ENCODE data around the gene PLCB1.
"Not testable (repeated sequence)": the region's sequence is repeated elsewhere in the genome, so short reads cannot be mapped to it uniquely, and the experiment has no call there.

The PLCB1 gene

GRCh38 chr20:8834851-8835250 lies 702.8 kb downstream of the PLCB1 start:
- DNase-seq (ENCODE audit: low read depth) = no peak

GRCh38 chr20:8837396-8837795 lies 705.3 kb downstream of the PLCB1 start:
- DNase-seq (ENCODE audit: low read depth) = peak; percentile 45

GRCh38 chr20:8842525-8842924 lies 710.5 kb downstream of the PLCB1 start:
- DNase-seq (ENCODE audit: low read depth) = no peak

DNA sequence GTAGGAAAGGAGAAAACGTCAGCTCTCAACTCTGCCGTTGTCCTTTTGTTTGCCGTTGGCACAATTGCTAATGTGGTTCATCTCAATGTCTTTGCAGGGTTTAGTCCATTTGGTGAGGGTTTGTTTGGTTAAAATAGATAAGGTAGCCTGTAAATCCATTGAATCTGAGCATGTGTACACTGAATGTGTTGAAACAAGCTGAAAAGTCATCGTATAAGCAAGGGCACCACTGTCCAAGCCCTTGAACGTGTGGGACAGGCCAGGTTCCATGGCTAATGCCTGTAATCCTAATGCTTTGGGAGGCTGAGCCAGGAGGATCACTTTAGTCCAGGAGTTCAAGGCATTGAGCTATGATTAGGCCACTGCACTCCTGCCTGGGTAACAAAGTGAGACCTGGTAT lies 712.1 kb downstream of the PLCB1 start:
- DNase-seq (ENCODE audit: low read depth) = no peak

- no peak for DNase-seq (ENCODE audit: low read depth)
Observed at GRCh38 chr20:8849990-8850389, 717.9 kb downstream of the PLCB1 start.

DNA sequence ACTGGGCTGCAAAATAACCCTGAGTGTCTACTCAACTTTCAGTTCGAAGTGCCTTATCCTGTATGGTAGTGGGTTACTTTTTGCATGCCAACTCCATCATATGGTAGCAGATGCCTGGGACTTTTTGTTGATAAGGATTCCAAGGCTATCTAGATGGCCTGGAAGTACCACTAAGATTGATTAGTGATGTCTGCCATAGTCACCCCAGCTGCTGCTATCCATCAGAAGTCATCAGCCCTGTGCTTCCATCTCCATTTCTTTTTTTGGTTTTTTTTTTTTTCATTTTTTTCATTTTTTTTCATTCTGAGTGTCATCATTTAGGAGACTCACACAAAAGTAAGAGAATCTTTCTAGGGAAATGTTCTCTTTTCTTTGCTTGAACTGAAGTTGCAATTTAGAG lies 719.4 kb downstream of the PLCB1 start:
- no peak for DNase-seq (ENCODE audit: low read depth)

DNA sequence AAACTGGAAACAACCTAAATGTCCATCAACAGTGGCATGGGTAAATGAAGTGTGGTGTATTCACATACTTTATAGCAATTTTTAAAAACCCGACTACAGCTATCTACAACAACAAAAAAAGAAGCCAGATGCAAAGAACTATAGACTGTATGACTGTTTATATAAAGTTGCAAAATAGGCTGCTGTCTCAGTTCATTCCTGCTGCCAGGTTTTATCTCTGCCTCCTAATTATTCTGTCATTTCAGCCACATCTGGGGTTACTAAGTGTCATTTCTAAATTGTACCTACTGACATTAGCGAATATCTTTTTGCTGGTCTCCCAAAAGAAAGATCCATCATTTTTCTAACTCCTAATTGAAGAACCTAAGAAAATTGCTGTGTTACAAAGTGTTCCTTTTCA lies 719.9 kb downstream of the PLCB1 start:
- DNase-seq (ENCODE audit: low read depth) = not testable (repeated sequence)

GRCh38 chr20:8853211-8853610 lies 721.1 kb downstream of the PLCB1 start:
- DNase-seq (ENCODE audit: low read depth) = not testable (repeated sequence)

DNA sequence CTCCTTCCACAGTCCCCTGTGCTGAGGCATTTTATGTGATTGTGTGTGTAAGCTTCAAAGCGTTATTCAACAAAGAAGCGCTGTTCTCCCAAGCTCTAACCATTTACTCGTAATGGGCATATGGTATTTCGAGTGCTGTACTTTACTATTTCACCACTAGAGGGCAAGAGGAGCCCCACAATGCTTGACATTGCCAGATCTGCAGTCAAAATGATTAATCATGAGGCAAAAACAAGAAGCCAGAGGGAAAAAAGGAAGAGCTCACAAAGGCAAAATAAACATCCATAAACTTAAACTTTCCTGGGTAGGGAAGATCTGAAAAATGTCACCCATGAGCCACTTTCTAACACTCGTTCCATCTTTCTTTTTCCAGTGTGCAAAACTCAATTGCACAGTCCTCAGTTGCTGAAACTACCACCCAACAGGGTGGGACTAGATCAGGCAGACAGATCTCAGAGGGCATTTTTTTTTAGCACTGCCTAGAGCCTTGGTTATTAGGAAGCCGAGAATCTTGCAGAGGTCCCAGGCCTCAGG lies 721.8 kb downstream of the PLCB1 start:
- DNase-seq (ENCODE audit: low read depth) = peak; percentile 74

GRCh38 chr20:8854571-8854970 lies 722.5 kb downstream of the PLCB1 start:
- no peak for DNase-seq (ENCODE audit: low read depth)

DNA sequence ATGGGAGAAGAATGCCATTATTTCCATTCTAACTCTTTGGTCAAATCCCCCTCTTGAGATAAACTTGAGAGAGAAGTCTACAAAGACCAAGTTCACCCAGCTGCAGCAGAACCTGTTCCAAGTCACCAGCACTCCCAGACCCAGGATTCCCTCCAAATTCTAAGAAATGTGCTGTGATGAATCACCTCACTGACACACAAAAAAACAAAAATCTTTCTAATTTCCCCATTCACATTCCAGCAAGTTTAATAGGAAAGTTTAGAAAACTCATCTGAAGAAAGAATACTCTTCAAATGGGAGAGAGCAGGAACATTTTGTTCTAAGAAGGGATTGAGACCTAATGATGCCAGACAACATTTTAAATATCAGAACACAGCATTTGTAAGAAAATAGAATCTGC lies 723.2 kb downstream of the PLCB1 start:
- peak; percentile 45 for DNase-seq (ENCODE audit: low read depth)

DNA sequence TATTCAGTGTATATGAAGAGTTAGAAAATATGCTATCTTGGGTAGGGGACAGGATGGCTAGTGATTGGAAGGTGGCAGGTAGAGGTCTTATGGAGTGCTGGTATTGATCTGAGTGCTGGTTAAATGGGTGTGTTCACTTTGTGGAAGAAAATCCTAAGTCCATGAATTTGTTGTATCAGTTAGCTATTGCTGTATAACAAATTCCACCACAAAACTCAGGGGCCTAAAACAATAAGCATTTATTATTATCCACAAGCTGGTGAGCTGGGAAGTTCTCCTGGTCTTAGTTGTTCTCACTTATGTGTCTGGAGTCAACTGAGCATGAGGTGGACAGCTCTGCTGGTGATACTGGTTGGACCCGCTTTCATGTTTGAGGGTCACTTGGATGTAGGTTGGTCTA lies 724.6 kb downstream of the PLCB1 start:
- no peak for DNase-seq (ENCODE audit: low read depth)

DNA sequence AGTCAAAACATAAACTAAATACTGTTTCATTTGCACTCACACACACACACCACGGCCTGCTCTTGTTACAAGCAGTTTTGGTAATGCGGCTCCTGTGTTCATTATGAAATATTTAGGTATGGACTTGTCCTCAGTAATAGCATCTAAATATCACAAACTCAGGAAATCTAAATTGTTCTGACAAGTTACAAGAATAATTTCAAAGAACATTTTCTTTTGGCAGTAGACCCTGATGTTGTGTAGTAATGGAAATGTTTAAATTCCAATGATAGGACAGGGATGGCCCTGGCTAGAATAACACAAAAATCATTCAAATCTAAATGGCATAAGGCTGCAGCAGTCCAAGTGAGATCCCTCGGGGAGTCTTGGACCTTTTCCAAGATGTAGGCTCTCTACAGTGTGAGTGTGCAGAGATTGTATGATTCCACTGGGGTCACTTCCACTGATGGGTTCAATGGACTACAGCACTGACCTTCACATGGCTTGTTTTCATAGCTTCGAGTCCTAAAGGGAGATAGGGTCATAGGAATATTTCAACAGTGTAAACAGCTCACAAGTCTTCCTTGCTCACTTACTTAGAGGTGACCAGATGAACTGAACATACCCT lies 726.2 kb downstream of the PLCB1 start:
- DNase-seq (ENCODE audit: low read depth) = no peak

GRCh38 chr20:8860011-8860495 lies 728.0 kb downstream of the PLCB1 start:
- peak; percentile 81 for DNase-seq (ENCODE audit: low read depth)

- DNase-seq (ENCODE audit: low read depth) = no peak
Observed at GRCh38 chr20:8862092-8862491, 730.0 kb downstream of the PLCB1 start.

DNA sequence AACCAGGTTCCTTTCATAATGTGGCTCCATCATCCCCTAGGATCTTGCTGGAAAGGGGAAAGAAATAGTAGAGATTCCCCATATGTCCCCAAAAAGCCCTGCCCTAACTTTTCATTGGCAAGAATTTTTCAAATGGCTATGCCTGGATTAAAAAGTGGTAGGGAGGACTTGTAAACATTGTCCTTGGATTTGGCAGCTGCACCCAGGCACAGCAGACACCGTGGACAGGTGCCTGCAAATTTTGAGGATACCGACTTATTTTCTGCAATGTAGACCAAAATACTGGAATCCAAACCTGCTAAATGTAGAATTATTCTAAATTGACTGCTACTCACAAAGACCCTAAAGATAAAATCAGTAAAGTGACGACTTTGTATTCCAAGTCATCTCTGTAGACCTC lies 733.6 kb downstream of the PLCB1 start:
- no peak for DNase-seq (ENCODE audit: low read depth)

GRCh38 chr20:8867038-8867740 lies 735.1 kb downstream of the PLCB1 start:
- no peak for DNase-seq (ENCODE audit: low read depth)

GRCh38 chr20:8870652-8871051 lies 738.6 kb downstream of the PLCB1 start:
- DNase-seq (ENCODE audit: low read depth) = no peak

DNA sequence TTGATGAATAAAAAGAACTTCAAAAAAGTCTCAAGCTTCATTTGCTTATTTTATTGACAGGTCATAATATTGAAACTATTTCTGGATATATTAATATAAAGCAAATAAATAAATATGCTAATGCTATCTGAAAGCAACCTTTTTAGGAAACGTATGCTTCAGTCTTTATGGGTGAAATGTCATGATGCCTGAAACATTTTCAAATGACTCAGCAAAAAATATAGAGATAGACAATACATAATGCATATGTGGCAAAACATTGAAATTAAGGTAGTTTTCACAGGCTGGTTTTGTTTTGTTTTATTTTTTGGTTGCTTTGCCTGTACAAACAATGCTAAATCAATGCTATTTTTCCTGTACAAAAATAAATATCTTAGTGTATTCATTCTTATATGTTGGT lies 742.4 kb downstream of the PLCB1 start:
- no peak for DNase-seq (ENCODE audit: low read depth)

GRCh38 chr20:8875586-8875985 lies 743.5 kb downstream of the PLCB1 start:
- no peak for DNase-seq (ENCODE audit: low read depth)

GRCh38 chr20:8876366-8876765 lies 744.3 kb downstream of the PLCB1 start:
- no peak for DNase-seq (ENCODE audit: low read depth)

DNA sequence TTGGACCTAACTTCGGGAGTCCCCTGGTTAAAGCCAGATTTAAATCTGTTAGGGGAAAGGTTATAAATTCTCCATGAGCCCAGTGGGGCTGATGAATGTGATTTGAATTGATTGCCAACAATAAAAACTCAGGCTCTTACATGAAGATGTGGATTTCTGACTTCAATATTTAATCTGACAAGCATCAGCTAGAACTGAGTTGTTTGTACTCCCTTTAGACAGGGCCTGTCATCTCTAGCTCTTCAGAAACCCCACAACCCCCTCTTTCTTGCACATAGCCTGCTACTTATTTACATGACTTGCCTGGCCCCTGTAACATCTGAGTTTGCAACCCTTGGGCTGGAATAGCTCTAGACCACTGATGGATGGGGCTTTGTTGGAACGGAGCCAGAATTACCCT lies 745.2 kb downstream of the PLCB1 start:
- DNase-seq (ENCODE audit: low read depth) = no peak

DNA sequence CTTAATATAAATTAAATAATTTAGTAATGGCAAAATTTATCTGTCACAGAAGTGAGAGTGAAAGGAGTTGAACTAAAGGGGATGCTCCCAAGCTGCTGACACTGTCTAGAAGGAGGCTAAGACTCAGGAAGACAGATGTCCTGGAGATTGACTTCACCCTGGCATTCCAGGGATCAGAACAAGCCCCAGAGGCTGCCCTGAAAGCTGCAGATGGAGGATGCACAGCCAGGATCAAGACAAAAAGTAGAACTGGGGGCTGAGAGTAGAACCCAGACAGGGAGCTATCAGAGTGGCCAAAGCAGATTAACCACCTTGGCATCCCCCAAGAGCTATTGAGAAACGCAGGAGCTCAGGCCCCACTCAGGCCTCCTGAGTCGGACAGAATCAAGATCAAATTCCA lies 747.6 kb downstream of the PLCB1 start:
- no peak for DNase-seq (ENCODE audit: low read depth)

All from stromal cell of bone marrow (primary cell).